Measurements from ENCODE around the gene GABRG3. TPM values are rescaled to one million over a fixed set of nuclear protein-coding genes. Genes with fewer than 3 reads are reported as not detected.

The GABRG3 gene
- total and polyA plus RNA-seq, 4 donors = 0.02 to 0.19 TPM; not detected in 2

GRCh38 chr15:27123291-27123690 lies 152.3 kb downstream of the GABRG3 start:
- WGBS = 88% methylated on average over 6 of the region's 6 CpGs
- H3K9ac ChIP-seq (ENCODE audit: low read depth in 1 of 2, low read length in 2 of 2) = no peak overlapping the region
- H3K9me3 ChIP-seq (ENCODE audit: control insufficient read depth in 4 of 4, low read length in 3 of 4) = no peaks in the 10 kb centered on the region
- H3K36me3 ChIP-seq (ENCODE audit: control insufficient read depth in 4 of 4, insufficient read depth in 3 of 4, low read depth in 1 of 4, low read length in 3 of 4) = no peaks in the 10 kb centered on the region
- H3K27me3 ChIP-seq (ENCODE audit: control insufficient read depth in 4 of 4, insufficient read depth in 4 of 4, low read length in 3 of 4) = no peaks in the 10 kb centered on the region
- H3K4me3 ChIP-seq (ENCODE audit: low read depth in 1 of 3, low read length in 3 of 3) = no peak overlapping the region
- H3K4me1 ChIP-seq (ENCODE audit: control insufficient read depth in 4 of 4, insufficient read depth in 4 of 4, low read length in 3 of 4) = no peaks in the 10 kb centered on the region
- H3K27ac ChIP-seq (ENCODE audit: low read depth in 1 of 2, low read length in 2 of 2) = no peak overlapping the region
- no peak for TF ChIP-seq JUND (IDR thresholded peaks at IDR 0.05)
- TF ChIP-seq RAD21 (IDR thresholded peaks at IDR 0.05) = no peak
- TF ChIP-seq ATF3 (IDR thresholded peaks at IDR 0.05) = no peak
- TF ChIP-seq HNF4G (IDR thresholded peaks at IDR 0.05) = no peak
- no peak for TF ChIP-seq SP1 (IDR thresholded peaks at IDR 0.05)
- TF ChIP-seq YY1 (IDR thresholded peaks at IDR 0.05) = no peak
- TF ChIP-seq NR2F2 (IDR thresholded peaks at IDR 0.05) = no peak
- no peak for TF ChIP-seq RXRA (IDR thresholded peaks at IDR 0.05)
- no peak for TF ChIP-seq FOXA1 (IDR thresholded peaks at IDR 0.05)
- TF ChIP-seq HNF4A (conservative IDR thresholded peaks at IDR 0.05) = no peak
- TF ChIP-seq FOXA2 (IDR thresholded peaks at IDR 0.05) = no peak
- no peak for TF ChIP-seq CTCF (IDR thresholded peaks at IDR 0.05; ENCODE audit: low read depth, low read length, missing input control)
- TF ChIP-seq GABPA (IDR thresholded peaks at IDR 0.05 in 1 of 2, conservative IDR thresholded peaks at IDR 0.05 in 1 of 2) = no peak
- no peak for TF ChIP-seq ZBTB33 (IDR thresholded peaks at IDR 0.05)
- TF ChIP-seq REST (IDR thresholded peaks at IDR 0.05) = no peak
- no peak for TF ChIP-seq EGR1 (IDR thresholded peaks at IDR 0.05; ENCODE audit: low read depth in 2 of 2)
- no peak for TF ChIP-seq TAF1 (conservative IDR thresholded peaks at IDR 0.05)
- DNase-seq (ENCODE audit: low spot score) = no peak

- WGBS = 82% methylated on average over 7 of the region's 7 CpGs
- TF ChIP-seq REST (IDR thresholded peaks at IDR 0.05) (no peak), HNF4G (IDR thresholded peaks at IDR 0.05) (no peak), HNF4A (conservative IDR thresholded peaks at IDR 0.05) (no peak), TAF1 (conservative IDR thresholded peaks at IDR 0.05) (no peak), CTCF (IDR thresholded peaks at IDR 0.05; ENCODE audit: low read depth, low read length, missing input control) (no peak), MAX (IDR thresholded peaks at IDR 0.05) (no peak), EGR1 (IDR thresholded peaks at IDR 0.05; ENCODE audit: low read depth in 2 of 2) (no peak)
Observed at GRCh38 chr15:27123808-27124207, 152.8 kb downstream of the GABRG3 start.

More at GRCh38 chr15:27123808-27124207, 152.8 kb downstream of the GABRG3 start:
- Histone ChIP-seq H3K27me3 (ENCODE audit: control insufficient read depth in 4 of 4, insufficient read depth in 4 of 4, low read length in 3 of 4) (no peaks in the 10 kb centered on the region), H3K4me3 (ENCODE audit: low read depth in 1 of 3, low read length in 3 of 3) (no peak overlapping the region), H3K9ac (ENCODE audit: low read depth in 1 of 2, low read length in 2 of 2) (no peak overlapping the region), H3K36me3 (ENCODE audit: control insufficient read depth in 4 of 4, insufficient read depth in 3 of 4, low read depth in 1 of 4, low read length in 3 of 4) (no peaks in the 10 kb centered on the region), H3K4me1 (ENCODE audit: control insufficient read depth in 4 of 4, insufficient read depth in 4 of 4, low read length in 3 of 4) (no peaks in the 10 kb centered on the region), H3K9me3 (ENCODE audit: control insufficient read depth in 4 of 4, low read length in 3 of 4) (no peaks in the 10 kb centered on the region), H3K27ac (ENCODE audit: low read depth in 1 of 2, low read length in 2 of 2) (no peak overlapping the region)
- no peak for DNase-seq (ENCODE audit: low spot score)

Measured in liver (tissue), 9 donors.